BJ (cell line): ENCODE results near the gene TANGO2. TPM values are rescaled to one million over a fixed set of nuclear protein-coding genes. Genes with fewer than 3 reads are reported as not detected.

Experiments used
- CTCF ChIA-PET: fragments of 350-600 bp; formaldehyde crosslinking; extraction: SDS; loops from one replicate; lab custom pipeline; 2021; ENCODE audit warnings: antibody characterized with exemption, inconsistent platforms; lab: Yijun Ruan, JAX
- POLR2A ChIA-PET: fragments of 300-600 bp; sonication (Branson Sonifier 250); formaldehyde crosslinking; extraction: SDS; loops from one replicate; lab custom pipeline; 2021; ENCODE audit warnings: antibody characterized with exemption; lab: Charles Lee
- DNase-seq: peaks from one replicate; pipeline ENCODE4 v3.0.0-alpha.2; 2011; ENCODE audit warnings: low read depth
- H3K27me3 ChIP-seq: 2 replicates; pipeline ENCODE4 v1.6.0; 2011; ENCODE audit warnings: low read length; ENCODE audit not compliant: control insufficient read depth, insufficient read depth
- H3K36me3 ChIP-seq: 2 replicates; pipeline ENCODE4 v1.5.1; 2011; ENCODE audit warnings: low read length; ENCODE audit not compliant: control insufficient read depth, insufficient read depth
- H3K4me3 ChIP-seq: 2 replicates; pipeline ENCODE4 v1.5.1; 2011; ENCODE audit warnings: low read depth, mild to moderate bottlenecking, control low read depth, low read length
- CTCF ChIP-seq: IDR thresholded peaks from 2 replicates; pipeline ENCODE4 v1.5.1; 2011; ENCODE audit warnings: low read depth, mild to moderate bottlenecking, control low read depth, inconsistent platforms, low read length, moderate library complexity; ENCODE audit not compliant: insufficient read depth
- polyA plus RNA-seq: library from polyadenylated mRNA; depleted of rRNA; stranded (reverse); fragments of >200 nt; gene quantifications from 2 replicates; pipeline ENCODE4 v1.2.3, GENCODE V29; 2011

Gene TANGO2
- polyA plus RNA-seq, 1 experiment = 51.7 TPM

DNA sequence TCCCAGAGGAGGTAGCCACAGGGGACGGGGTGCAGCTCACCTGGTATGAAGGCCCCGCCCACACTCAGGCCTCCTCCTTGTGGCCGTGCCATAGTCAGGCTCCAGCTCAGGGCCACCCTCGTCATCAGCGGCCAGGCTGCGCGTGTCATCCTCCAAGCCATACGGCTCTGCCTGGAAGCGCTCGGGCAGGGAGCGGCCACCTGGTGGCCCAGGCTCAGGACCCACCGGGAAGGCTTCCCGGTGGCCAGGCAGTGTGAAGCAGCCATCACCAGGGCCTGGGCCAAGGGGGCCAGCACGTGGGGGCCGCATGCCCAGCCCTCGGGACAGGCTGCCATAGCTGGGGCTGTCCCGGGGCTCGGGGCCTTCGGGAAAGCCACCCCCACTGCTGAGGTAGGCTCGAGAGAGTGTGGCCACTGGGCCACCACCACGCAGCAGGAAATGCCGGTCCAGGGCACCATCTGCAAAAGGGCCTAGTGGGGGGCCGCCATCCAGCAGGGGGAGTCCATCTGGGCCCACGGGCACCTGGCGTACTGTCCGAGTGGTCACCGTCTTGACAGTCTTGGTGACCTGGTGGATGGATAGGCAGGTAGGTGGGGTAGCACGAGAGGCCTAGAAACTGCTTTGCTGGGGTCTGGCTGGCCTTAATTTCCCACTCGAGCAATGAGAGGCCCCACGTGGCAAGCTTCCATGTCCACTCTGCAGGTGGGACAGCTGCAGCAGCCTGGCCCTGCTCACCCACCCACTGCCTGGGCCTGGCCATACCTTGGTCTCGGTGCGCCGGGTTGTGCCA is 39.5 kb upstream of the TANGO2 start:
- H3K4me3 ChIP-seq = no peak overlapping the region
- TF ChIP-seq CTCF = no peak
- no peak for DNase-seq
- H3K36me3 ChIP-seq = peaks cover 2% of the 10 kb centered on the region
- POLR2A ChIA-PET = no interaction called here
- no peaks in the 10 kb centered on the region for H3K27me3 ChIP-seq
- CTCF ChIA-PET = interaction anchor here (2.6 kb wide), 1 partner anchor 10 kb away, joined by 16 read pairs; no protein-coding TSS in a partner anchor

- no peak for DNase-seq
- ChIA-PET POLR2A (no interaction called here), CTCF (interaction anchor here (2.6 to 3.1 kb wide), 2 partner anchors 11 to 12 kb away, joined by 12 to 16 read pairs; no protein-coding TSS in a partner anchor)
- Histone ChIP-seq H3K4me3 (no peak overlapping the region), H3K36me3 (peaks cover 2% of the 10 kb centered on the region), H3K27me3 (no peaks in the 10 kb centered on the region)
- no peak for TF ChIP-seq CTCF
Observed at GRCh38 chr22:19981961-19982920, 38.7 kb upstream of the TANGO2 start.

GRCh38 chr22:19982991-19983578 is 37.8 kb upstream of the TANGO2 start:
- no peak for TF ChIP-seq CTCF
- CTCF ChIA-PET = interaction anchor here (3.1 kb wide), 1 partner anchor 13 kb away, joined by 12 read pairs; no protein-coding TSS in a partner anchor
- peaks cover 2% of the 10 kb centered on the region for H3K36me3 ChIP-seq
- DNase-seq = no peak
- H3K27me3 ChIP-seq = no peaks in the 10 kb centered on the region
- POLR2A ChIA-PET = no interaction called here
- no peak overlapping the region for H3K4me3 ChIP-seq

DNA sequence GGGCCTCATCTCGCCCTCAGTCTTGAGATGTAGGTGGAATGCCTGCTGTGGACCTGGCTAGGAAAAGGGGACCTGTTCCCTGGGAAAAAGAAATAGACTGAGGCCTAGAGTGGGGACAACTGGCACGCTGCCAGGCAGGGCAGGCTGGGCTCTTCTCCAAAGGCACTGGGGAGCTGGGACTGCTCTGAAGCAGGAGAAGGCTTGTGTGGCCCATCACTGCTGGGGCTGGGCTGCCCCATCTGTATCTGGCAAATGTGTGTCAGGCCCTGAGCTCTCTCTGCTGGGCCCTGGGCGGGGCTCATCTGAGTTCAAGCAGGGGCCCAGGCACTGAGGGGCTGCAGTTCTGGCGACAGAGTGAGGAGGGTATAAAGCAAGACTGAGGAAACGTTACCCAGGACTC is 37.2 kb upstream of the TANGO2 start:
- POLR2A ChIA-PET = no interaction called here
- no peak for TF ChIP-seq CTCF
- Histone ChIP-seq H3K27me3 (no peaks in the 10 kb centered on the region), H3K4me3 (no peak overlapping the region), H3K36me3 (peaks cover under 1% of the 10 kb centered on the region; the same call in 1 of the 2 replicates)
- no peak for DNase-seq
- CTCF ChIA-PET = interaction anchor here (0.9 to 3.1 kb wide), 4 partner anchors 10 to 30 kb away, joined by 3 to 12 read pairs (median 4); no protein-coding TSS in a partner anchor
